Stimulated activated CD4-positive, alpha-beta T cell treated with anti-CD3 and anti-CD28 coated beads, Interleukin-4, amount 100 ng/mL, for 24 hours (primary cell): ENCODE measurements around the gene ZBTB21.
A peak's percentile ranks its signal among the peaks of the same experiment; 100 is the strongest.
"Not testable (repeated sequence)": the region's sequence is repeated elsewhere in the genome, so short reads cannot be mapped to it uniquely, and the experiment has no call there.

Source experiments
- DNase-seq: peaks from one replicate; pipeline ENCODE4 v3.0.0-alpha.2; 2020

ZBTB21 gene

DNA sequence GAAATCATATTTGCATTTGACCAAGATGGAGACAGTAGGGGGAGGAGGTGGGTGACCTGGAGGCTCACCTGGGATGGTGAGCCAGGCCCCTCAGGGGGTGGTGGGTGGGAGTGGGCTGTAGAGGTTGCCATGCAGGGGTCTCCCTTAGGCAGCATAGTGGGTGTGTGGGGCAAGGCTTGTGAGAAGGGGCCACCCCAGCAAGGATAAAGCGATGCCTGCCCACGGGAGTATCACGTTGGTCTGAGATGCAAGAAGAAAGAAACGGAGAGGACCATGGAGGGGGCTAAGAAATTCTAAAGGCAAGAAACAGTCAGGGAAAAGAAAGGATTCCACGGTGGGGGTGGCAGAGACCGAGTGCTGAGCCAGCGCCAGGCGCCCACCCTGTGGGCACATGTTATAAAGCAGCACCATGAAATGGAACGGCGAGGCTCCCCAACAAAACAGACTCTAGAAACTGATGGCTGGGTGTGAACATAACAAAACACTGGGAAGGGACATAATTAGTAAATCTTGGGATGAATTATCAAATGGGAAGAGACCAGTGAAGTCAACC, 44.6 kb downstream of the ZBTB21 start:
- no peak for DNase-seq

DNA sequence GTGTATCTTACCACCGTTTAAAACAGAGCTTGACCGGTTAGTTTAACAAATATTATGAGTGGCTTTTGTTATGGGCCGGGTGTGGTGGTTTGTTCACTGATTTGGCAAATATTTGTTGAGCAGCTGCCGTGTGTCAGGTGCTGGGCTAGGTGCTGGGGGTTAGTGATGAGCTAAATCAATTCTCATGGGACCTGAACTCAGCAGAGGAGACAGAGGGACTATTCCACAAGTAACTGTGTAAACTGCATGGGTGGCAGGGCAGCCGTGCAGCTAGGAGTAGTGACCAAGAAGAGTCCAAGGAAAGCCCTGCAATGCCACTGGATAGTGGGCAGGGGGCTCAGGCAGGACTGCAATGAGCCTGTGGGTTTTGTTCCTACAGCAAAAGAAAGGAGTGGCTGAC, 45.1 kb downstream of the ZBTB21 start:
- no peak for DNase-seq

- DNase-seq: no peak
These were observed 46.0 kb downstream of the ZBTB21 start for GRCh38 chr21:41964171-41964570.

DNA sequence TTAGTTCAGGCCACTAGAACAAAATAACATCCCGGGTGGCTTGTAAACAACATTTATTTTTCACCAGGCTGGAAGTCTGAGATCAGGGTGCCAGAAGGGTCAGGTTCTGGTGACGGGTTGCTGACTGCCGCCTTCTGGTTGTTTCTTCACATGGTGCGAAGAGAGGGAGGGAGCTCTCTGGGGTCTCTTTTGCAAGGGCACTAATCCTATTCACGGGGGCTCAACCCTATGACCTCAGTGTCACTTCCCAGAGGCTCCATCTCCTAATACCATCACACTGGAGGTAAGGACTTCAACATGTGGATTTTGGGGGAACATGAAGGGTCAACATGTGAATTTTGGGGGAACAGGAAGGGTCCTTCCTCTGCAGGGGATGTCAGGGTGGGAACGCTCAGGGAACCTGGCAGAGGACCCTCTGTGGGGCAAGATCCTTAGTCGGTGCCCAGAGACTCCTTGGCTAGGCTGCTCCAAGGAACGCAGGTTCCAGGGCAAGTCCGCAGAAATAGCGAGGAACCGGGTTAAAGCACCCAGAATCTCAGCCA, 47.7 kb downstream of the ZBTB21 start:
- DNase-seq: no peak

DNA sequence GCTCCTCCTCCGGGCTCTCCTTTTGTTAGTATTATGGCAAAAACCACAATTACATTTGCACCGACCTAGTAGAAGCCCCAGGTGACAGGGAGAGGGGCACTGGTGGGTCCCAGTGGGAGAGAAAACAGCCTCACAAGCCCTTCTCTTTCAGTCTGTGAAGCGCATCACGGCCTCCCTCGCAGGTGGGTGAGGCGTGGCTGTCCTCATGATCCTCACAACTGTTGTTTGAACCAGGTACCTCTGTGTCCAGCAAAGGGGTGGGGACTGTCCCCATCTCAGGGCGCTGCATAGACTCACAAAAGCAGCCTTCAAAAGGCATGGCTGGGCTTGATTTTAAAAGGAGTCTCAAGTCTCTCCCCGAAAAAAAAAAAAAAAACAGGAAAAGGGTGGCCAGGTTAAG, 48.4 kb downstream of the ZBTB21 start:
- no peak for DNase-seq

- no peak for DNase-seq
These were observed 48.9 kb downstream of the ZBTB21 start for GRCh38 chr21:41961282-41961701.

DNA sequence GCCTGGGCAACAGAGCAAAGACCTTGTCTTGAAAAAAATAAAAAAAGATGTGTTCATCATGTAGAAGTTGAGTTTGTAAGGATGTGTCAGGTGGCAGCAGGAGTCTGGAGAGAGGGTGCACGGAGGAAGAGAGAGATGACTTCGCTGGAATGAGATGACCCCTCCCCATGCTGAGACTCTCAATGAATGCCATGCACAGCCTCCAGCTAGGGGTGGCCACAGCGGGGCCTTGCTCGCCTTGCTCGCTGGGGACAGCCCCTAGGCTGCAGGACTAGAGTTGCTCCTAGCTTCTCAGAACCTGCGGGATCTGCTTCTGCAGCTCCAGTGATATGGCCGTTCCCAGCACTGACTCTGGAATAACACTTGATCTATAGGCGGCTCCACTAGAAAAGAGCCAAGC, 49.8 kb downstream of the ZBTB21 start:
- DNase-seq: no peak

DNA sequence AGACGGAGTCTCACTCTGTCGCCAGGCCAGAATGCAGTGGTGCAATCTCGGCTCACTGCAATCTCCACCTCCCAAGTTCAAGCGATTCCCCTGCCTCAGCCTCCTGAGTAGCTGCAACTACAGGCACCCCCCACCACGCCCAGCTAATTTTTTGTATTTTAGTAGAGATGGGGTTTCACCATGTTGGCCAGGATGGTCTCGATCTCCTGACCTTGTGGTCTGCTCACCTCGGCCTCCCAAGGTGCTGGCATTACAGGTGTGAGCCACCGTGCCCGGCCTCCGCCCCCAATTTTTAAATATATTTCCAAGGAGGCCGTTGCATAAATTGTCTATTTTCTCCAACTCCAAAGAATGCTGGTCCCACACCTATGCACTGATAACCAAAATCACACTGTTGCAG, 50.5 kb downstream of the ZBTB21 start:
- not testable (repeated sequence) for DNase-seq

DNA sequence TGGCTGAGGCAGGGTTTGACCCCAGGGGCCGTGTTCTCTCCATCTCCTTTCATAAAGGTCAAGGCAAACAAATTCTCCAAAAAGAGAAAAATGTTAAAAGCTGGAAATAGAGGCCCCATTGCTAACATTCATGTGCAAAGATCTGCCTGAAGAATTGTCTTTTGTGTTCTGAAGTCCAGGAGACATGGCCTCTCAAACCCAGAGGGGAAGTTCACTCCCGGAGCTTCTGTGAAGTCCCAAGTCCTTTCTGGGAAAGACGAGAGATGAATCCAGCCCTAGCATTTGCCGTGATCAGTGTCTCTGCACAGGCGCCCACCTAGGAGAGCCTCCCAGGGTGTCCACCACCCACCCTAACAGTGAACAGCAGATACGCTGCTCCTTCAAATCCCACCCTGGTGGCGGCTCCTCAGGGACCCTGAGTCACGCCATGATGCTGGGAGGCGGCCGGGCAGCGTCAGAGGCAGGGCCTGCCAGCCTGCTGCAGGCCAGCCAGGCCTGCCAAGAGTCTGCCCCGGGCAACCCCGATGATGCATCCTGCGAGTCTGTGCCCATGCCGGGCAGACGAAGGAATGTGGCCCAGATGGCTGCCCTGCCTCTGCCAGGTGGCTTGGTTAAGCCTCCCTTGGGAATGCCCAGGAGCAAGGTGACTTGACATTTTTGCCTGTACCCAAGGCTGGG, 51.1 kb downstream of the ZBTB21 start:
- no peak for DNase-seq

GRCh38 chr21:41957991-41958766, 52.0 kb downstream of the ZBTB21 start:
- no peak for DNase-seq

- no peak for DNase-seq
These were observed 53.0 kb downstream of the ZBTB21 start for GRCh38 chr21:41956926-41957729.

- no peak for DNase-seq
These were observed 54.6 kb downstream of the ZBTB21 start for GRCh38 chr21:41955516-41955915.

DNA sequence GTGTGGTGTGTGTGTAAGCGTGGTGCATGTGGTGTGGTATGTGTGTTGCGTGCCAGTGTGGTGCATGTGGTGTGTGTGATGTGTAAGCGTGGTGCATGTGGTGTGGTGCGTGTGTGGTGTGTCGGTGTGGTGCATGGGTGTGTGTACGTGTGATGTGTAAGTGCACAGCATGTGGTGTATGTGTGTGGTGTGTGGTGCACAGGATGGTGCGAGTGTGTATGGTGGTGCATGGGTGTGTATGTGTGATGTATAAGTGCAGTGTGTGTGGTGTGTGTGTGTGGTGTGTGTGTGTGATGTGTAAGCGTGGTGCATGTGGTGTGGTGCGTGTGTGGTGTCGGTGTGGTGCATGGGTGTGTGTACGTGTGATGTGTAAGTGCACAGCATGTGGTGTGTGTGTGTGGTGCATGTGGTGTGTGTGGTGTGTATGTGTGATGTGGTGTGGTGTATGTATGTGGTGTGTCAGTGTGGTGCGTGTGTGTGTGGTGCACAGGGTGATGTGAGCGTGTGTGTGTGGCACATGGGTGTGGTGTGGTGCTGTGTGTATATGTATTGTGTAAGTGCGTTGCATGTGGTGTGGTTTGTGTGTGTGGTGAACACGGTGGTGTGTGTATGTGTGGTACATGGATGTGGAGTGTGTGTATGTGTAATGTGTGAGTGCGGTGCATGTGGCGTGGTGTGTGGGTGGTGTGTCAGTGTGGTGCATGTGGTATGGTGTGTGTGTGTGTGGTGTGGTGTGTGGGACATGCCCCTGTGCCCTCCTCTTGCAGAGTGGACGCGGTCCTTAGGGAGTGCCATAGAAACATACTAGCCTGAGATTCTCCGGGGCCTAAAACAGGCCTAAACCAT, 55.3 kb downstream of the ZBTB21 start:
- no peak for DNase-seq

DNA sequence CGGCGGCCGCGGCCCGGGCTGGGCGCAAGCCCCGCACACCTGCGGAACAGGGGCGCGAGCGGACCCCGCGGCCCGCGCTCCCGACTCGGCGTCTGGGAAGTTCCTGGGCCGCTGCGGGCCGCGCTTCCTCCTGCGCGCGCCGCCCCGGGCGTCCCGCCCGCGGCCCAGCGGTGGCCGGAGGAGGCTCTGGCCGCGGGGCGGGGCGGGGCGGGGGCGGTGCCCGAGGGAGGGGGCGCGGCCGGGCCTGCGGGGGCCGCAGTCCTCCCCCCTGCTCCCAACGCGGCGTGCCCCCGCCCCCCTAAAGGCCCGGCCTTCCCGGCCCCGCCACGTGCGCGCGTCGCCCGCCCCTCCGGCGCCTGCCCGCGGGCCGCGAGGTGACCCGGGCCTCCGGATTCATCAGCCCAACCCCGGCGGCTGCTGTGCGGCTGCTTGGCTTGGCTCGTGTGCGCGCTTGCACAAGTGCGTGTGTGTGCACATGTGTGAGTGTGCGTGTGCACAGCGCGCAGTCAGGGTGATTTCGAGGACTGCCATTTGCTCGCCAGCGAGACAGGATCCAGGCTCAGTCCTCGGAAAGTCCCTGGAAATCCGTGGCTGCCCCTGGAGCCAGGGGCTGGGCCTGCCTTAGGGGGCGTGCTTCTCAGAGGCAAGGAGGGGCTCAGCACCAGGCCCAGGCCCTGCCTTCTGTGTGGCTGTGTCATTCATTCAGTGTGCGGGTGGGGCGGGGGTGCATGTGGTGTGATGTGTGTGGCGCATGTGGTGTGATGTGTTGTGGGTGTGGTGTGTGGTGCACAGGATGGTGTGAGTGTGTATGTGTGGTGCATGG, 56.1 kb downstream of the ZBTB21 start, which contains the start of gene C2CD2:
Gene C2CD2 (minus strand): TSS at position 188 of the 823 bp plus-strand sequence. CDS start 370 bp downstream, outside the sequence.
- peak; percentile 12 for DNase-seq

DNA sequence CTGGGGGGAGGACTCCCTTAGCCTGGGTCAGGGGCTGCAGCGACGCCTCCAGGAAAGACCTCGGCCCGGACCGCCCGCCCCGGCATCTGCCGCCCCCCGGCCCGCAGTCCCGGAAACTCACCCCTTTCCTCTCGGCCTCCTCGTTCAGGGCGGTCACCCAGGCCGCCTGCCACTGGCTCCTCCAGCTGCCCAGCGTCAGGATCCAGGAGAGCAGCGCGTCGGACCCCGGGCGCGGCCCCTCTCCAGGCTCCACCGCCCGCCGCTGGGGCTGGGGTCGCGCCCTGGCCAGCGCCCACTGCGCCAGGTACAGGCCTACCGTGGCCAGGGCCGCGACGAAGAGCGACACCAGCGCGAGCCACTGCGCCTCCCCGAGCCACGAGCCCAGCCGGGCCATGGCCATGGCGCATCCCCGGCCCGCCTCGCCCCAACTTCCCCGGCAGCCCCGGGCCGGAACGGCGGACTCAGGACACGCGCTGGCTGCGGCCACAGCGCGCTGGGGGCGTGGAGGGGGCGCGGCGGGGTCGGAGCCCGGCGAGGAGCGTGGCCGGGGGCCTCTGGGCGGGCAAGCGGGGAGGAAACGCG, 56.8 kb downstream of the ZBTB21 start:
- DNase-seq: no peak

- no peak for DNase-seq
These were observed 57.5 kb downstream of the ZBTB21 start for GRCh38 chr21:41952568-41953248.

GRCh38 chr21:41951876-41952567, 58.1 kb downstream of the ZBTB21 start:
- no peak for DNase-seq

GRCh38 chr21:41950941-41951351, 59.2 kb downstream of the ZBTB21 start:
- no peak for DNase-seq

- DNase-seq: not testable (repeated sequence)
These were observed 60.5 kb downstream of the ZBTB21 start for GRCh38 chr21:41949631-41950030.
